AG04449 (cell line): Measurements from ENCODE around the gene ERCC1.

Experiments used
- CTCF ChIA-PET: fragments of 350-600 bp; formaldehyde crosslinking; extraction: SDS; loops from one replicate; lab custom pipeline; 2021; ENCODE audit warnings: antibody characterized with exemption; lab: Yijun Ruan, JAX
- POLR2A ChIA-PET: fragments of 400-600, 350-600 bp; formaldehyde crosslinking; extraction: SDS; loops from one replicate; lab custom pipeline; 2020; ENCODE audit warnings: antibody characterized with exemption, inconsistent platforms; lab: Yijun Ruan, JAX
- DNase-seq: peaks from one replicate; pipeline ENCODE4 v3.0.0-alpha.2; 2010; ENCODE audit warnings: low read depth, low spot score
- H3K4me3 ChIP-seq: 2 replicates; pipeline ENCODE4 v1.5.1; 2011; ENCODE audit warnings: low read depth, mild to moderate bottlenecking, control low read depth, low read length
- CTCF ChIP-seq: IDR thresholded peaks from one replicate; pipeline ENCODE4 v1.5.1; 2011; ENCODE audit warnings: mild to moderate bottlenecking, moderate library complexity, low read length, control low read depth, inconsistent platforms; ENCODE audit not compliant: insufficient read depth; ENCODE audit errors: missing control alignments

The ERCC1 gene

GRCh38 chr19:45451131-45451849, 27.6 kb upstream of the ERCC1 start:
- DNase-seq = no peak
- CTCF ChIA-PET = interaction anchor here (1.1 to 3.9 kb wide), 3 partner anchors 11 to 48 kb away, joined by 3 to 34 read pairs (median 20); no protein-coding TSS in a partner anchor
- POLR2A ChIA-PET = interaction anchor here (0.6 kb wide), 1 partner anchor 18 kb away, joined by 3 read pairs; no protein-coding TSS in a partner anchor
- peak overlapping the region; percentile 73 for H3K4me3 ChIP-seq
- no peak for TF ChIP-seq CTCF

GRCh38 chr19:45450012-45450333, 26.3 kb upstream of the ERCC1 start:
- POLR2A ChIA-PET = no interaction called here
- DNase-seq = no peak

DNA sequence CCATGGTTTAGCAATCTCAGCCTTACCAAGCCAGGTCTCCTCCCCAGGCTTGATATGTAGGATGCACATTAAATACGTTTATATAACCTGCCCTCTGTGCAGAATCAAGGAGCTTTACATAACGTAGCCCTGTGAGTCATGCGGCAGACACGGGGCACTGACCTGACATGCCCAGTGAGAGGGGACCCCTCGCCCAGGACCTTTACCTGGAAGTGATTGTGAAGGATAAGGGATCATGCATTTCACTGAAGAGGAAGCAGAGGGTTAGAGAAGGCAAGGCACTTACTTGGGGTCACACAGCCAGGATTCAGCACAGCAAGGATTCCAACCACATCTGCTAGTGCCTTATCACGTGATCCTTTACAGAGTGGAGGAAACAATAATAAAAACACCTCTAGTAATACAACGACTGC, 25.2 kb upstream of the ERCC1 start:
- ChIA-PET POLR2A (no interaction called here), CTCF (interaction anchor here (1.0 to 17.3 kb wide), 5 partner anchors 8 to 36 kb away, joined by 3 to 773 read pairs (median 39); partner anchors contain the start of gene FOSB)
- H3K4me3 ChIP-seq = no peak overlapping the region
- TF ChIP-seq CTCF = no peak
- DNase-seq = no peak

More at GRCh38 chr19:45450012-45450333, 26.3 kb upstream of the ERCC1 start:
- peak overlapping the region; percentile 59 for H3K4me3 ChIP-seq
- CTCF ChIA-PET = interaction anchor here (1.5 to 17.3 kb wide), 5 partner anchors 9 to 35 kb away, joined by 3 to 773 read pairs (median 39); partner anchors contain the start of gene FOSB
- TF ChIP-seq CTCF = no peak

- no peak overlapping the region for H3K4me3 ChIP-seq
- TF ChIP-seq CTCF = no peak
- no peak for DNase-seq
- ChIA-PET CTCF (interaction anchor here (1.0 to 17.3 kb wide), 5 partner anchors 9 to 47 kb away, joined by 3 to 773 read pairs (median 39); partner anchors contain the start of gene FOSB), POLR2A (no interaction called here)
These were observed 24.7 kb upstream of the ERCC1 start for GRCh38 chr19:45448425-45448756.

DNA sequence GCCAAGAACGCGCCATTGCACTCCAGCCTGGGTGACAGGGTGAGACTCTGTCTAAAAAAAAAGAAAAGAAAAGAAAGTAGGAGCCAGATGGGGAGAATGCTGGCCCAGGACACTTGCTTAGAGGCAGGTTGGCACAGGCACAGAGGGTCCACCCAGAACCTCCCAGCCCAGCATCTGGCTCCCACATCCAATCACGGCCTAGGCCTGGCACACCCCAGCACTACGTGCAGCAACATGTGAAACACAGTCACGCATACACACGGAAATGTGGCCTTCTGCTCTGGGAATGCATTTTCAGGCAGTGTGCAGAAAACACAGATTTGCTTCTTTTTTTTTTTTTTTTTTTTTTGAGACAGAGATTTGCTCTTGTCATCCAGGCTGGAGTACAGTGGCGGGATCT, 23.2 kb upstream of the ERCC1 start:
- no peak for DNase-seq

More for the DNA sequence above, 23.2 kb upstream of the ERCC1 start:
- POLR2A ChIA-PET = interaction anchor here (1.3 kb wide), 1 partner anchor 9 kb away, joined by 3 read pairs; no protein-coding TSS in a partner anchor
- H3K4me3 ChIP-seq = no peak overlapping the region
- no peak for TF ChIP-seq CTCF
- CTCF ChIA-PET = interaction anchor here (1.8 to 17.3 kb wide), 6 partner anchors 8 to 48 kb away, joined by 5 to 773 read pairs (median 34); partner anchors contain the start of gene FOSB
